SK-MEL-5 (cell line): Measurements from ENCODE around the gene MSMP. TPM values are rescaled to one million over a fixed set of nuclear protein-coding genes. Genes with fewer than 3 reads are reported as not detected.

Source experiments
- DNase-seq: peaks from one replicate; pipeline ENCODE4 v3.0.0-alpha.2; 2016; ENCODE audit warnings: low read depth, low spot score
- in situ Hi-C: cut with HindIII; loops from 2 replicates; pipeline ENCODE4 v1.10.0; 2016; ENCODE audit warnings: low sequenced_read_pairs, high pct_unique_total_duplicates, low pct_unique_long_range_greater_than_20kb
- total RNA-seq: library from RNA; depleted of rRNA; stranded (reverse); fragments of >200 nt; shearing (Covaris generic); gene quantifications from 2 replicates; pipeline ENCODE4 v1.2.3, GENCODE V29; 2014

Gene MSMP
- total RNA-seq, 1 experiment from 2014 or later = not detected

DNA sequence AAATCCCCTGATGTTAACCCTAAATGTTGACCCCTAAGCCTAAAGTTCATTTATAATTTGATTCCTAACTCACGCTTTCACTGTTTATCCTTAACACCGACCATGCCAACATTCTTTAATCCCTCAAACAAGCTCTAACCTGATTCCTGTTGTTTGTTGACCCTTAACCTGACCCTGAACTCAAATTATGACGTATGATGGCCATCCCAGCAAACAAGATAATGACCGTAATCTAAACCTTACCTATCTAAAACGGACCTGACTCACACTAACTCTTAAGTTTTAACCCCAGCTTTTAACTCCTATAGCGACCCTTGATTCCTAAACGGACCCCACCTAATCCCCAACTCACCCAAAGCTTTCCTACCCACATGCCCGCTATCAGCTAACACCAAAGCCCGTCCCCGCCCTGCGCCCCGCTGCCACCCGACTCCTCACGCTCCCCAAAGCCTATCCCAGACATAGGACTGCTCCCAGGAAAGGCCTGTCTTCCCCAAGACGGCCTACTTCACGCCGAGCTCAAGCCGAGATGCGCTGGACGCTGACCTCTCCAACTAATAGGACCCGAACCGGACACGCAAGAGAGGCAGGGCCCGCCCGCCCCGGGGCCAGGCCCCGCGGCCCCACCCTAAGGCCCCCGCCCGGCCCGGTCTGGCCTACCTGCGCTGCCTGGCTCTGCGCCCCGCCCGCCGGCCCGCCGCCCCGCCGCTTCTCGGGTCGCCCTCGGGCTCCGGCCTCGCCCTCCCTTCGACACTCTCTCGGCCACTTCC lies 22.5 kb downstream of the MSMP start:
- no peak for DNase-seq

DNA sequence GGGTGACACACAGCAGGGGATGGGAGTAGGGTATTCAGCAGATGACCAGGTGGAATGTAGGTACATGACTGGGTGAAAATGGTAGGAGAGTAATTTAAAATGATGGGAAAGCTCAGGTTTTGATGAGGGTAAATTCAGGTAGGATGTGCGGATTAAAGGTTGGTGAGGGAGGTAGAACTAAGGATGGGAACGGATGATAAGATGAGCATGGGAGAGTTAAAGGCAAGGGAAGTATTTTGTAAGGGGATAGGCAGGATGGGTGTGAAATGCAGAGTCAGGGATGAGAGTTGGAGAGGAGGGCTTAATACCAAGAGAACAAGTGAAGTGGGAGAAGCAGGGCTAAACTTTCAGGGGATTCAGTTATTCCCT lies 23.6 kb downstream of the MSMP start:
- in situ Hi-C loops = no loop called here

More for the DNA sequence above, 22.5 kb downstream of the MSMP start:
- in situ Hi-C loops = no loop called here

DNA sequence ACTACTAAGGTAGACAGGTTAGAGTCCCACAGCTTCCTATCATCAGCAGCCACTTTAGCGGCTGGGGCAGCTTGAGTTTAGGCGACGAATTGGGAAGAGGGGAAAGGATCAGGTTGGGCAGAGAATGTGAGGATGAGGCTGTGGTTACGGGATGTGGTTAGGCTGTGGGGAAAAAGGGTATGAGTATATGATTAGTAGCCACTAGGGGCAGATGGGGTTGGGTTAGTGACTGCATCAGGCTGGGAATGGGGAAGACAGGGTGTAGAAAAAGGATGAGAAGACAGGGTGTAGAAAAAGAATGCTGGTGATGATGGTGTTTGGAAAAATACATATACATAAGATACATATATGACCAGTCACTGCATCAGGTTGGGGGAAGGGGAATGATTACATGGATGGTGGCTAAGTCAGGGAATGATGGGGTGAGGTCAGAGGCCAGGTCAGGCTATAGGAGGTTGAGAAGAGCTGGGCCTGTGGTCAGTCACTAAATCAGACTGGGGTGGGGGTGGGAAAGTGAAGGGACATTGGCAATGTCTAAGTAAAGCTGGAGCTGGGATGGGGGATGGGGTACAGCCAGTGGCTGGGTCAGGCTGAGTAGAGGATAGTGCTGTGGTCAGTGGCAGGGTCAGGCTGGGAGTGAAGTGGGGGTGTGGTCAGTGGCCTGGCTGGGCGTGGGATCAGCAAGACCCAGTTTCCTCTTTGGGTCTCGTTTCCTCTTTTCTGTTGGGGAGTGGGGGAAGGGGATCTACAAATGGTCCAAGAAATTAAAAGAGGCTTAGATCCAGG lies 24.2 kb downstream of the MSMP start:
- in situ Hi-C loops = no loop called here
- peak; percentile 70 for DNase-seq

More for the DNA sequence above, 23.6 kb downstream of the MSMP start:
- no peak for DNase-seq

DNA sequence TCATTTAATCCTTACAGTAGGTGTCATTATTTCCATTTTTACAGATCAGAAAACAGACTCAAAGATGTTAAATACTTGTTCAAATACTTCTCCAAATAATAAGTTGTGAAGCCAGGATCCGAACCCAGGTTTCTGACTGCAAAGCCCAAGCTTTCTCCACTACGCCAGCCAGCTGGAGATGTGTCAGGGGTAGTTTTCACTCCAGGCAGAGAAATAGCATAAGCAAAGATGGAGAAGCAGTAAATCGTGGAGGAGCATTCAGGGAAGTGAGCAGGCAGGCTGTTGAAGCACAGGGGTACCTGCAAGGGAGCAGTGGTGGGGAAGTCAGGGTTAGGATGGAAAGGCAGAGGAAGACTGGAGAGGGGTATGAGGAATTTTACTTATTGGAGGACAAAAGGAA lies 25.0 kb downstream of the MSMP start:
- in situ Hi-C loops = no loop called here
- no peak for DNase-seq

DNA sequence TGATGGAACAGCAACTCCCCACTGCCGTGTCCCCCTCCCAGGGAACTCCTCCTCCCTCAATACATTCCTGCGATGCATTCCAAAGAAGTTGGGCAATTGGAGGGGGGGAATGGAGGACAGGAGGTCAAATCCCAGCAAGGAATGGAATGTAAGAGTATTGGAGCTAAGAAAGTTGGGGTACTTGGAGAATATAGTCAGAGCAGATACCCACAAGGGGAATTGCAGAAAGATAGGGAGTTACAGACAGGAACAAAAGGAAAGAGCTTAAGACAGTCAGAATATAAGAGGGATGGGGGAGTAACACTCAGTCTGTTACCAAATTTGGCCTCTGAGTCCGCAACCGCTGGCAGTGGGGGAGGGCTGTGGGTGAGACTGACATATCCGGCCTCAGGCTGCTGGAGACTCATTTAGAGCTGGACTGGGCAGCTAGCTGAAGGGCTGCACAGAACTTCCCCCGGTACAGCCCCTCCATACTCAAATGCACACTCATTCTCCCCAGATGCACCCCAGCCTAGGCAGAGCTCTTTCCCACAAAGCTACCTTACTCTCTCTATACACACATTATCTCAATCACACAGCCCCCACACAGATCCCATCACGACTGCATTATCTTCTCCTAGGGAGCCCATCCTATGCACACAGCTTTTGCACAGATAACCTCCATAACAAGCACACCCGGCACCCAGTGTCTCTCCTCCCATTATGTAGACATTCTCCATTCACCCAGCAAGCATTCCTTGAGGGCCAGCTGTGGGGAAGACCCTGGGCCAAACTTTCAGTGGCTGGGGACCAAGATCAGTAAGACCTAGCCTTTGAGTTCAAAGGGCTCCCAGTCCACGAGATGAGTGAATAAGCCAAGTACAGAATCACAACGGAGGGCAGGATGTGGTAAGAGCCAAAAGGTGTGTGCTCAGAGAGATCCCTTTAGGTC lies 25.8 kb downstream of the MSMP start:
- DNase-seq = no peak
- in situ Hi-C loops = no loop called here

DNA sequence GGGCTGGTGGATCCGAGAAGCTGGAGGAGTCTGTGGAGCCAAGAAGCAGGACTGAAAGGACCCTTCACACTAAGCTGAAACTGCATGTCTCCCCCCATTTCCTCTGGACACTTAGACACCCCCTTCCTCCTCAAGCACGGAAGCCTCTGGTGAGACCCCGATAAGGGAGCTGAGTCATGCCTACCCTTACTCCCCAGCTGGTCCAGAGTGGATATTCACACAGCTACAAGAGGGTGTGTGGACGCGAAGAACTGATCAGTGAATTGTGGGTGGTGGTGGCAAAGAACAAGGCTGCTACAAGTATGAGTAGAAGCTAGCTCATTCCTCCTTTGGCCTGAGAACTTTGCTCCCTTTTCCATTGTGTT lies 26.4 kb downstream of the MSMP start:
- in situ Hi-C loops = no loop called here
- no peak for DNase-seq

DNA sequence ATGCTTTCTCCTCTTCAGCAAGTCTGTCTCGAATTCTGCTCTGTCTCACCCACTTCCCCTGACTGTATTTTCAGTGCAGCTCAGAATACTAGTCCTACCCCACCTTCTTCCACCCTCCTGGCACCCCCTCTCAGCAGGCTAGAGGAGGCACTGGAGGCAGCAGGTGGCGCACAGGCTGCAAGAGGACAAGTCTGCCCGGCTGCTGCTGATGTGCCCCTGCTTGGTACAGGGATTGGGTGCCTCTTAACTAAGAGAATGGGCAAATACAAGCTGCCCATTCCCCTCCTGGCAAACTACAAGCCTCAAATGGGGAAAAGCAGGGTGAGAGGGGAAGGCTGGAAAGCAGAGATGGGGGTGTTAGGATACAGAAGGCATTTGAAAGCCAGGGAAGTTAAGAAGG lies 27.1 kb downstream of the MSMP start:
- in situ Hi-C loops = no loop called here
- DNase-seq = peak; percentile 40

DNA sequence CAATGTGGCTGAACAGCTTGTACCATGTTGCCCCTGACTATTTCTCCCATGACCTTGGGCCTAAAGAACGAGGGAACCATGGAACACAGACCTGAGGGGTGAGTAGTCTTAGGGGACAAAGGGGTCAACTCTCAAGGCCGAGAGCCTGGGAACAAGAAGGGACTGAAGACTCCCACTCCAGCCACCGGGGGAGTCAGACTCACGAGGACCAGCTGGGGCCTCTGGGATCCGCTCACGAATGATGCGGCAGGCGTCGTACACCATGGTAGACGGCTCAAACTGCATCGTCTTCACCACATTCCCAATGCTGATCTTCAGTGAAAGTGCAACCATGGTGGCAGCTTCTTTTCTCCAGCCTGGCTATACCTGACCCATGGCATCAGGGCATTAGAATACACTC lies 28.7 kb downstream of the MSMP start:
- in situ Hi-C loops = no loop called here
- DNase-seq = no peak

DNA sequence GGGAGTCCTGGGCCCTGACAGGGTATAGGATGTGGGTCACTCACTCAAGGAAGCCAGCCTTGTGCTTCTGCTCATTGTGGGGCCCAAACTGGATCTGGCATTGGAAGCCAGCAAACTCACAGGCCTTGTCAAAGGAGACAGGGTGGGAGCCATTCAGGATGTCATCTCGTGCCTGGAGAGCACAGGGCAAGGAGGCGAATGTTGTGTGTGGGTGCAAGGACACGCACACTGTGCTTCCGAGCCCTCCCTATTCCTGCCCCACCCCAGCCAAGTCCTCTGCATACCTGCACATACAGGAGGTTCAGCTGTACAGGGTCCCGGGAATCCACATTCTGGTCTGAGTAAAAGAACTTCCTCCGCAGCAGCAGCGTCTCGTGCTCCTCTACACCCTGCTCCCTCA lies 30.2 kb downstream of the MSMP start:
- in situ Hi-C loops = no loop called here
- no peak for DNase-seq

DNA sequence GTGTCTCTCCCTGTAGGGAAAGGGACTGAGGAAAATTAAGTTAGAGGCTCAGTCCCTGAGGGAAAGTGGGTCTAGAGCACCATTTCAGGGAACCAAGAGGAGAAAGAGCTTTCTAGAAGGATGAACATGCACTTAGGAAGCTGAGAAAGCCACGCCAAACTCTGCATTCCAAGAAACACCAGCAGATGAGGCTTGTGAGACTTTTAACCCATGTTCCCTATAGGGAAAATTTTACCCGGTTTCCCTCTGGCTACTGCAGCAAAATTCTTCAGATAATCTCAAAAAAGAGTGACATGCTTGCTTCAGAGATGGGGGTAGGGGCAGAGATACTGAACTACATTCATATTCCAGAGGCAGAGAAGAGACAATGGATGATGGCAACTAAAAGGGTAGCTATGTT lies 30.6 kb downstream of the MSMP start:
- no peak for DNase-seq
- in situ Hi-C loops = no loop called here

DNA sequence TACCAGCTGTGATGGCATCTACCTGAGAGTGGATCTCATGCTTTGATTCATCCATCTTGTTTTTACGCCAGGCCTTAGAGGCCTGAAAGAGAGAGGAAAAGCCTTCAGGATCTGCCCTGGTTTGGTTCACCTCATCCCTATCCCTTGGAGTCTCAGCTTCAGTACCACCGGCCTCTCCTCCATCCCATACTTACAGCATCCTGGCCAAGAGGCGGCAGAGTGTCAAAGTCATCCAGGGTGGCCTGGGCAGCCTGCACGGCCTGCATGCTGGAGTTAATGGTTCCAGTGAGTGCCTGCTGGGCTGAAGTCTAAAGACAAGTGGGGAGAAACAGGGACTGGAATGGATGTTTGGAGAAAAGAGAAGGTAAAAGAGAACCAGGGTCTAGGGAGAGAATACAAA lies 34.5 kb downstream of the MSMP start:
- in situ Hi-C loops = no loop called here

DNA sequence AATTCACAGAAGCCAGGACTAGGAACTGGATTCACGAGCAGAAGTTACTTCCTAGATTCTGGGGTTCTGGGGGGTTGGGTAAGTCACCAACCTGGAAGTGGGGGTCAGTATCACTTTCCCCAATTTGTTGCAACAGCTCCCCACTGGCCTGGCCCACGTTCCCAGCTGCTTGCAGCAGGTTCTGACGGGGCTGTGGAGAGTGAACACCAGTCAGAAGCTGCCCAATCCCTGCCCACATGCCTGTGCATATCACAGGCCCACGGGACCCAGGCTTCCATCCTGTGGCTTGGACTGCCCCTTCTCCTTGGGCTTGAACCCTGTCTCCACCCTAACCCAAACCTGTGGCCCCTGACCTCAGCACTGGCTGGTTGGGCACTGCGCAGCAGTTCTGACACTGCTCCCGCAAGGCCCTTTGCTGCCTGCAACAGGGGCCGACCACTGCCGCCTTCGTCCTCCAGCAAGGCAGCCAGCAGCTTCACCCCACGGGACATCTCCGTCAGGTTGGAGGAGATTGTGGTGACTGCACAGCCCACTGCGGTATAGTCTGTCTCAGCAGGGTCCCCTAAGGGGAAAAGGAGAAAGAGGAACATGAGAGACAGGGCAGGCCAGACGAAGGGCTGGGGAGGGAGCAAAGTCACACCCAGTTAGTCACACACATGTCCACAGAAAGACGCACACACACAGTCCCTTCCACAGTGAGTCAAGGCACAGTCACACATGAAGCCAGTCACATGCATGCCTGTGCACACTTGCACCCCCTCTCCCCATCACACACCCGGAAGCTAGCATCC lies 35.2 kb downstream of the MSMP start:
- DNase-seq = no peak
- in situ Hi-C loops = no loop called here

More for the DNA sequence above, 34.5 kb downstream of the MSMP start:
- no peak for DNase-seq

DNA sequence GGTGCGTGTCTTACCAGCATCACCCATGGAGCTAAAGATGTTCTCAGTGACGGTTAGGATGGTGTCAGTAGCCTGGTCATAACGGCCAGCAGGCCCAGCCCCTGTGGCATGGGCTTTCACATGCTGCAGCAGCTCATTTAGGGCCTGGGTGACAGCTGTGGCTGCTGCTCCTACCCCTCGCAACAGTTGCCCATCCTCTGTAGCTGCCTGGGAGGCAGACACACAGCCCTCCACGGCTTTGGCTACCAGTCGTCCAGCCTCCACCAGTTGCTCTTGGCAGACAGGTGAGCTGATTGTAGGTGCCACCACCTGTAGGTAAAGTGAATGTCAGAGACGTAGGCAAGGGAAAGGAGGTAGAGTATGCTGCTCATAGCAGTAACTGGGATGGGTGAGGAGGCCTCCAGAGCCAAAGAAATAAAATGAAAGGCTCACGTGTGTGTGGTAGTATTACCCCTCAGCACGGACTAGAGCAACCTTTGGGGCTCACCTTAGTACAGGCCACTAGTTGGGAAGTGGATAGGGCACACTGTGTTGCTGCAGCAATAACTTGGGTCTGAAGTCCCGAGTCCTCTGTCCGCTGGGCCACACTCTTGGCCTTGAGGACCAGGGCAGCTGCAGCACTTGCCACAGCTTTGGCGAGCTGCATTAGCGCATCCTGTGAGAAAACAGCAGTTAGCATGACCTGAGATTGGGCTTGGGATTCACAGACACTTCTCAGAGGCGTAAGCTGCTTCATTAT lies 36.8 kb downstream of the MSMP start:
- no peak for DNase-seq
- in situ Hi-C loops = no loop called here

DNA sequence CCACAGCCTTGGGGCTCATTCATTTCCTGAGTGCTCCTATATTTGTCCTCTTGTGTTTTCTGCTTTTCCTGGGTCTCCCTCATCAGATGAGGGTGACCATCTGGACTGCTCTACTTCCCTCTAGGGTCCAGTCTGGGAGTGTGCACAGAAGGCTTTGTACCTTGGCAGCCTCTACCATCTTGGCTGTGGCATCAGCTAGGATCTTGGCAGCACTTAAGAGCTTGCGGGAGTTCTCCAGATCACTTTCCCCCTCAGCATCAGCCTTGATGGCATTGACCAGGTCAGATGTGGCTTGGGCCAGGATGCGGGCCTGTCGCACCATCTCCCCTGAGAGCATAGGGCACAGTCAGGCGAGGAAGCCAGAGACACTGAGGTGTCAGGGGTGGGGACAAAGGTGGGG lies 37.8 kb downstream of the MSMP start:
- in situ Hi-C loops = no loop called here
- no peak for DNase-seq

DNA sequence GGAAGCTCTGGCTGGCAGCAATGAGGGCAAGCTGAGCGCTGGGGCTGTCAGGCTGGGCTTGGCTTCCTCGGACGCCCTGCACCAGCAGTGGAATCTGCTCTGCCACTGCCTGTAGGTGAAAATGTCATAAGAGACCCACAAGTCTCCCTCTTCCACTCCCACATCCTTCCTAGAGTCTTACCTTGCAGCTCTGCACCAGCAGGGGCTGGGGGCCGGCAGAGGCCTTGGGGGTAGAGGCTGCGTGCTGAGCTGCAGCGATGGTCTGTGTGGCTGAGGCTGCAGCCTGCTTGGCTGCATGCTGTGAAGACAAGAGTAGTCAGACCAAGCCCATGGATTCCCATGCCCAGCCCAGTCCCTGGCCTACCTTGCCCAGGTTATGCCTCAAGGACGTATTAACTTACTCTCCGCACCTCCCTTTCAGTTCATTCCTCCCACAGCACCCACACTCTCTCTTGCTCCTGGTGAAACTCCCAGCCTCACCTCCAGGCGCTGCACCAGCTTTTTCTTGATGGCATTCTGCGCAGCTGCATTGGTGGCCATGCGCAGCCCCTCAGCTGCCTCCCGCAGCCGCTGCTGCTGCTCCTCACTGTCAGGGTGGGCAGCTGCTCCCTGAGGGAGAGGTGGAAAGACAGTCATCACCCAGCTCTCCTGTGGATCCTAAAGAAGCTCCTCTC lies 39.4 kb downstream of the MSMP start:
- no peak for DNase-seq
- in situ Hi-C loops = no loop called here

DNA sequence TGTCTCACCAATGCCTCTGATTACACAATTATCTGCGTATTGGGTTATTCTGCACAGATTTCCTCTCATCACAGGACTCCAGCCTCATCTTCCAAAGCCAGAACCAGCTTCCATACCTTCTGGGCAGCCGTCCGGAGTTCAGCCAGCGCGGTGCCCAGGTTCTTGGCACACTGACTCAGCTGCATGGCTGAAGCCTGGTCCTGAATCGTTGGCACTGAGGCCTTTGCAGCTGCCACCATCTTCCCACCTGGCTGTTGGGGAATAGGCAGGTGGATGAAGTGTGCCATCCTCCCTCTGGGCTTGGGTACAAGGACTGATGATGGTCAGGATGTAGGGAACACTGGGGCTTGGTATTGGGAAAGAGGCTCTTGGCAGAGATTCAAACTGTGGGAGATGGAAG lies 40.0 kb downstream of the MSMP start:
- no peak for DNase-seq
- in situ Hi-C loops = no loop called here
